ENCODE results near the gene CYP26B1.

CYP26B1 gene

GRCh38 chr2:72115110-72116080, 32.3 kb downstream of the CYP26B1 start:
- peak; percentile 90 for ATAC-seq
- TF ChIP-seq, protein P1, sequence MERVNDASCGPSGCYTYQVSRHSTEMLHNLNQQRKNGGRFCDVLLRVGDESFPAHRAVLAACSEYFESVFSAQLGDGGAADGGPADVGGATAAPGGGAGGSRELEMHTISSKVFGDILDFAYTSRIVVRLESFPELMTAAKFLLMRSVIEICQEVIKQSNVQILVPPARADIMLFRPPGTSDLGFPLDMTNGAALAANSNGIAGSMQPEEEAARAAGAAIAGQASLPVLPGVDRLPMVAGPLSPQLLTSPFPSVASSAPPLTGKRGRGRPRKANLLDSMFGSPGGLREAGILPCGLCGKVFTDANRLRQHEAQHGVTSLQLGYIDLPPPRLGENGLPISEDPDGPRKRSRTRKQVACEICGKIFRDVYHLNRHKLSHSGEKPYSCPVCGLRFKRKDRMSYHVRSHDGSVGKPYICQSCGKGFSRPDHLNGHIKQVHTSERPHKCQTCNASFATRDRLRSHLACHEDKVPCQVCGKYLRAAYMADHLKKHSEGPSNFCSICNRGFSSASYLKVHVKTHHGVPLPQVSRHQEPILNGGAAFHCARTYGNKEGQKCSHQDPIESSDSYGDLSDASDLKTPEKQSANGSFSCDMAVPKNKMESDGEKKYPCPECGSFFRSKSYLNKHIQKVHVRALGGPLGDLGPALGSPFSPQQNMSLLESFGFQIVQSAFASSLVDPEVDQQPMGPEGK (CRISPR knock-in tag; IDR thresholded peaks at IDR 0.05; ENCODE audit: borderline replicate concordance): peak; percentile 54; the same call in 1 of the 2 replicates
- TF ChIP-seq ZFP3 (CRISPR knock-in tag; IDR thresholded peaks at IDR 0.05) (peak; percentile 75), ZNF565 (CRISPR knock-in tag; conservative IDR thresholded peaks at IDR 0.05; ENCODE audit: low read depth) (no peak)

DNA sequence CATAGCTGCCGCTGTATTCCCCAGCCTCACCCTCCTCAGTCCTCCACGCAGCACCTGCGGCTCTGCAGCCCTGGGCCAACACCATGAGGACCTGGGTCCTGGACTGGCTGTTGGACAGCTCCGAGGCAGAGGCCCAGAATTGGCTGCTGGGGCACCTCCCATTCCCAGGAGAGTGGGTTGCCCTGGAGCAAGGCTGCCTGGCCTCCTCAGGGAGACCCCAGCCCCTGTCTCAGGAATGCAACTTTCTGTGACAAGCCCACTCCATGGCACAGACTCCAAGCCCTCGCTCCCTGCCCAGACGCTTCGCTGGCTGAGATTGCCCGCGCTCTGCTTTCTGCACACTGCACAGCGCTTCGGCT, 33.0 kb downstream of the CYP26B1 start:
- ATAC-seq: peak; percentile 21; the same call in 1 of the 3 replicates
- no peak for TF ChIP-seq RARB (CRISPR knock-in tag; IDR thresholded peaks at IDR 0.05)
- no peak for TF ChIP-seq TSHZ2 (CRISPR knock-in tag; IDR thresholded peaks at IDR 0.05)
- no peak for TF ChIP-seq TCF4 (CRISPR knock-in tag; IDR thresholded peaks at IDR 0.05; ENCODE audit: borderline replicate concordance)
- TF ChIP-seq BACH2 (CRISPR knock-in tag; IDR thresholded peaks at IDR 0.05; ENCODE audit: borderline replicate concordance): no peak
- no peak for TF ChIP-seq ISL1 (CRISPR knock-in tag; IDR thresholded peaks at IDR 0.05)
- no peak for TF ChIP-seq OSR1 (CRISPR knock-in tag; IDR thresholded peaks at IDR 0.05)
- TF ChIP-seq, protein P1 (CRISPR knock-in tag; IDR thresholded peaks at IDR 0.05; ENCODE audit: borderline replicate concordance): no peak
- TF ChIP-seq ZFP3 (CRISPR knock-in tag; IDR thresholded peaks at IDR 0.05): no peak
- no peak for TF ChIP-seq ZNF565 (CRISPR knock-in tag; conservative IDR thresholded peaks at IDR 0.05; ENCODE audit: low read depth)
- TF ChIP-seq ZC3H10 (CRISPR knock-in tag; IDR thresholded peaks at IDR 0.05): no peak
- TF ChIP-seq, protein P2, sequence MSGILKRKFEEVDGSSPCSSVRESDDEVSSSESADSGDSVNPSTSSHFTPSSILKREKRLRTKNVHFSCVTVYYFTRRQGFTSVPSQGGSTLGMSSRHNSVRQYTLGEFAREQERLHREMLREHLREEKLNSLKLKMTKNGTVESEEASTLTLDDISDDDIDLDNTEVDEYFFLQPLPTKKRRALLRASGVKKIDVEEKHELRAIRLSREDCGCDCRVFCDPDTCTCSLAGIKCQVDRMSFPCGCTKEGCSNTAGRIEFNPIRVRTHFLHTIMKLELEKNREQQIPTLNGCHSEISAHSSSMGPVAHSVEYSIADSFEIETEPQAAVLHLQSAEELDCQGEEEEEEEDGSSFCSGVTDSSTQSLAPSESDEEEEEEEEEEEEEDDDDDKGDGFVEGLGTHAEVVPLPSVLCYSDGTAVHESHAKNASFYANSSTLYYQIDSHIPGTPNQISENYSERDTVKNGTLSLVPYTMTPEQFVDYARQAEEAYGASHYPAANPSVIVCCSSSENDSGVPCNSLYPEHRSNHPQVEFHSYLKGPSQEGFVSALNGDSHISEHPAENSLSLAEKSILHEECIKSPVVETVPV (CRISPR knock-in tag; IDR thresholded peaks at IDR 0.05): no peak
- TF ChIP-seq ESRRG (CRISPR knock-in tag; IDR thresholded peaks at IDR 0.05): no peak
- no peak for TF ChIP-seq ZFP30 (CRISPR knock-in tag; IDR thresholded peaks at IDR 0.05)

GRCh38 chr2:72113847-72114692, 33.6 kb downstream of the CYP26B1 start:
- TF ChIP-seq OSR1 (CRISPR knock-in tag; IDR thresholded peaks at IDR 0.05) (no peak), PPARA (CRISPR knock-in tag; IDR thresholded peaks at IDR 0.05; ENCODE audit: borderline replicate concordance) (no peak), SNAI2 (CRISPR knock-in tag; IDR thresholded peaks at IDR 0.05) (no peak)
- ATAC-seq: no peak

DNA sequence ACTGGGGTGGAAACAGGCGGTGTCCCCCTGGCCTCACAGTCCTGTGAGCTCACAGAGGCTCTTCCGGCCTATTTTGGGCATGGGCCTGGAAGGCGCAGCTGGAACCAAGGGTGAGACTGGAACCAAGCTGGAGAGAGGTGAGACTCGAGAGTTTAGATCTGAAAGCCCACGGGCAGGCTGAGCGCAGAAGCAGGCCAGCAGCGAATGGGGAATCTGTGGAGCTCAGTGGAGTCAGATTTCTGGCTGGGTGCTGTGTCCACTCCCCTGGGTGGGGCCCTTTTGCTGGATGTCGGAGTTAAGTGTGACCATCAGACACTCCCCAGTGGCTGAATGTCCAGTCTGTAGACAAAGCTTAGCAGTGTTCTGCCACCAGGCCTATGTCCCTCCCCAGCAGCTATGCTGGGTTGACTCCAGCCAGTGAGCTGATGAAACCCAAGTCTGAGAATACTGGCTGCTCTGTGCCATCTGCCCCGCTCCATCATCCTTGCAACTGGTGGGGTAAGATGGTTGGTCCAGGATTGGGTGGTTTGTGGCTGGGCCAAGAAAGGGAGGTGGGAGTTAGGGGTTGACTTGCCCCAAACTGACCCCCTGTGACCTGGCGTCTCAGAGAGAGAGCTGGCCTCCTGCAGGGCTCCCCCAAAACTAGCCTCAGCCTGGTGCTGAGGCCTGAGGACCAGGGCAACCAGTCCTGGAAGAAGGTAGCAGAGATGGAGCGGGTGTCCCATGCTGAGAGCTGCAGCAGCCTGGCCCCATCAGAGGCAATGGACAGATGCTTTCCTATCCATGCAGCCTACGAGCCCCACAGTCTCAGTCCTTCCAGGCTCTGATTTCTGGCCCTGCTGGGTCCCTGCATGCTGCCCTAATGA, 34.4 kb downstream of the CYP26B1 start:
- ATAC-seq: no peak
- TF ChIP-seq ZNF565 (CRISPR knock-in tag; conservative IDR thresholded peaks at IDR 0.05; ENCODE audit: low read depth) (no peak), TCF4 (CRISPR knock-in tag; IDR thresholded peaks at IDR 0.05; ENCODE audit: borderline replicate concordance) (no peak), BACH2 (CRISPR knock-in tag; IDR thresholded peaks at IDR 0.05; ENCODE audit: borderline replicate concordance) (no peak), ZNF8 (CRISPR knock-in tag; IDR thresholded peaks at IDR 0.05) (no peak), GLIS3 (CRISPR knock-in tag; IDR thresholded peaks at IDR 0.05) (no peak), ZFP3 (CRISPR knock-in tag; IDR thresholded peaks at IDR 0.05) (no peak)
- TF ChIP-seq, protein P2 (CRISPR knock-in tag; IDR thresholded peaks at IDR 0.05): no peak
- TF ChIP-seq, protein P1 (CRISPR knock-in tag; IDR thresholded peaks at IDR 0.05; ENCODE audit: borderline replicate concordance): no peak
